ENCODE results near the gene TMCC2.

GRCh38 chr1:205214756-205215155 lies 13.0 kb upstream of the TMCC2 start:
- TF ChIP-seq RAD21 (IDR thresholded peaks at IDR 0.05; ENCODE audit: low read depth) = no peak
- TF ChIP-seq USF1 (IDR thresholded peaks at IDR 0.05) = no peak
- TF ChIP-seq CREB1 (IDR thresholded peaks at IDR 0.05; ENCODE audit: low read depth) = no peak
- TF ChIP-seq CEBPB (IDR thresholded peaks at IDR 0.05) = no peak

Data from Ishikawa (cell line).